ENCODE measurements around the gene LONRF2. TPM values are rescaled to one million over a fixed set of nuclear protein-coding genes. Genes with fewer than 3 reads are reported as not detected.

LONRF2 gene
- total RNA-seq, 4 donors from 2014 or later = 1.3 to 2.5 (median 2.0) TPM

- 75% methylated on average over 11 of the region's 11 CpGs for WGBS
- no peak for TF ChIP-seq EP300 (IDR thresholded peaks at IDR 0.05)
- no peak for TF ChIP-seq POLR2A (IDR thresholded peaks at IDR 0.05)
- TF ChIP-seq POLR2AphosphoS5 (IDR thresholded peaks at IDR 0.05) = no peak
- TF ChIP-seq CTCF (IDR thresholded peaks at IDR 0.05) = no peak
- H3K27ac ChIP-seq = no peak overlapping the region
Measured at GRCh38 chr2:100278986-100279385, 43.3 kb downstream of the LONRF2 start.

GRCh38 chr2:100278501-100278900 is 43.8 kb downstream of the LONRF2 start:
- Histone ChIP-seq H3K4me1 (no peaks in the 10 kb centered on the region), H3K27me3 (no peaks in the 10 kb centered on the region), H3K4me3 (no peak overlapping the region), H3K27ac (no peak overlapping the region), H3K36me3 (no peaks in the 10 kb centered on the region), H3K9me3 (no peaks in the 10 kb centered on the region)
- no peak for DNase-seq (ENCODE audit: low spot score in 2 of 2)
- 90% methylated on average over 11 of the region's 12 CpGs for WGBS
- no peak for TF ChIP-seq POLR2A (IDR thresholded peaks at IDR 0.05)
- TF ChIP-seq EP300 (IDR thresholded peaks at IDR 0.05) = no peak
- TF ChIP-seq CTCF (IDR thresholded peaks at IDR 0.05) = no peak
- TF ChIP-seq POLR2AphosphoS5 (IDR thresholded peaks at IDR 0.05) = no peak

More at GRCh38 chr2:100278986-100279385, 43.3 kb downstream of the LONRF2 start:
- Histone ChIP-seq H3K9me3 (no peaks in the 10 kb centered on the region), H3K4me3 (no peak overlapping the region), H3K27me3 (no peaks in the 10 kb centered on the region), H3K4me1 (no peaks in the 10 kb centered on the region), H3K36me3 (no peaks in the 10 kb centered on the region)
- no peak for DNase-seq (ENCODE audit: low spot score in 2 of 2)

GRCh38 chr2:100277540-100278207 is 44.6 kb downstream of the LONRF2 start:
- H3K27me3 ChIP-seq = no peaks in the 10 kb centered on the region
- no peak for DNase-seq (ENCODE audit: low spot score in 2 of 2)

GRCh38 chr2:100276716-100277115 is 45.6 kb downstream of the LONRF2 start:
- H3K4me1 ChIP-seq = no peaks in the 10 kb centered on the region
- H3K9me3 ChIP-seq = no peaks in the 10 kb centered on the region
- TF ChIP-seq POLR2A (IDR thresholded peaks at IDR 0.05) (no peak), EP300 (IDR thresholded peaks at IDR 0.05) (no peak), POLR2AphosphoS5 (IDR thresholded peaks at IDR 0.05) (no peak), CTCF (IDR thresholded peaks at IDR 0.05) (no peak)
- H3K36me3 ChIP-seq = no peaks in the 10 kb centered on the region
- no peak overlapping the region for H3K4me3 ChIP-seq
- no peaks in the 10 kb centered on the region for H3K27me3 ChIP-seq
- no peak overlapping the region for H3K27ac ChIP-seq
- no peak for DNase-seq (ENCODE audit: low spot score in 2 of 2)
- WGBS = 71% methylated on average over 4 of the region's 4 CpGs

More at GRCh38 chr2:100277540-100278207, 44.6 kb downstream of the LONRF2 start:
- H3K4me3 ChIP-seq = no peak overlapping the region
- TF ChIP-seq EP300 (IDR thresholded peaks at IDR 0.05) (no peak), POLR2A (IDR thresholded peaks at IDR 0.05) (no peak), POLR2AphosphoS5 (IDR thresholded peaks at IDR 0.05) (no peak), CTCF (IDR thresholded peaks at IDR 0.05) (no peak)
- no peaks in the 10 kb centered on the region for H3K4me1 ChIP-seq
- H3K9me3 ChIP-seq = no peaks in the 10 kb centered on the region
- H3K27ac ChIP-seq = no peak overlapping the region
- WGBS = 98% methylated on average over 12 of the region's 12 CpGs
- H3K36me3 ChIP-seq = no peaks in the 10 kb centered on the region

GRCh38 chr2:100275200-100275589 is 47.1 kb downstream of the LONRF2 start:
- Histone ChIP-seq H3K4me1 (no peaks in the 10 kb centered on the region), H3K27ac (no peak overlapping the region), H3K9me3 (no peaks in the 10 kb centered on the region), H3K27me3 (no peaks in the 10 kb centered on the region), H3K36me3 (no peaks in the 10 kb centered on the region), H3K4me3 (no peak overlapping the region)
- WGBS = no CpG with 5 or more reads among the region's 10 CpGs
- TF ChIP-seq POLR2AphosphoS5 (IDR thresholded peaks at IDR 0.05) (no peak), POLR2A (IDR thresholded peaks at IDR 0.05) (no peak), EP300 (IDR thresholded peaks at IDR 0.05) (no peak), CTCF (IDR thresholded peaks at IDR 0.05) (no peak)
- no peak for DNase-seq (ENCODE audit: low spot score in 2 of 2)
